Liver (tissue), 9 donors: ENCODE measurements around the gene NISCH. TPM values are rescaled to one million over a fixed set of nuclear protein-coding genes. Genes with fewer than 3 reads are reported as not detected.
A peak's percentile ranks its signal among the peaks of the same experiment; 100 is the strongest.

Experiments
- DNase-seq: peaks from one replicate; pipeline ENCODE4 v3.0.0-alpha.2; 2017; ENCODE audit warnings: low spot score
- H3K27ac ChIP-seq, 2 donors: one replicate each; pipeline ENCODE4 v1.7.0; 2013; ENCODE audit warnings: inconsistent platforms in 2 of 2, low read length in 2 of 2, control low read depth in 1 of 2, low read depth in 1 of 2, mild to moderate bottlenecking in 1 of 2
- H3K27me3 ChIP-seq, 4 donors: one replicate each; pipeline versions ENCODE4 v1.6.1 to v1.7.0; 2013; ENCODE audit warnings: low read length in 3 of 4, inconsistent platforms in 1 of 4, mild to moderate bottlenecking in 1 of 4, moderate library complexity in 1 of 4; ENCODE audit not compliant: control insufficient read depth in 4 of 4, insufficient read depth in 4 of 4
- H3K36me3 ChIP-seq, 4 donors: one replicate each; pipeline versions ENCODE4 v1.6.1 to v1.7.0; 2013; ENCODE audit warnings: low read length in 3 of 4, mild to moderate bottlenecking in 3 of 4, low read depth in 1 of 4, moderate library complexity in 1 of 4; ENCODE audit not compliant: control insufficient read depth in 4 of 4, insufficient read depth in 3 of 4
- H3K4me1 ChIP-seq, 4 donors: one replicate each; pipeline versions ENCODE4 v1.6.1 to v1.7.0; 2013; ENCODE audit warnings: low read length in 3 of 4, mild to moderate bottlenecking in 3 of 4, moderate library complexity in 1 of 4; ENCODE audit not compliant: control insufficient read depth in 4 of 4, insufficient read depth in 4 of 4
- H3K4me3 ChIP-seq, 3 donors: one replicate each; pipeline versions ENCODE4 v1.6.1 to v1.7.0; 2013; ENCODE audit warnings: low read length in 3 of 3, control low read depth in 1 of 3, low read depth in 1 of 3, mild to moderate bottlenecking in 1 of 3
- H3K9ac ChIP-seq, 2 donors: one replicate each; pipeline ENCODE4 v1.7.0; 2013; ENCODE audit warnings: low read length in 2 of 2, mild to moderate bottlenecking in 2 of 2, moderate library complexity in 2 of 2, control low read depth in 1 of 2, low read depth in 1 of 2
- H3K9me3 ChIP-seq, 4 donors: one replicate each; pipeline versions ENCODE4 v1.6.1 to v1.7.0; 2013; ENCODE audit warnings: low read length in 3 of 4; ENCODE audit not compliant: control insufficient read depth in 4 of 4
- ATF3 ChIP-seq: IDR thresholded peaks from 2 replicates; pipeline ENCODE4 v1.6.1; 2016; ENCODE audit warnings: antibody characterized with exemption
- CTCF ChIP-seq: fragments of 150-350 bp; IDR thresholded peaks from 2 replicates; pipeline ENCODE4 v1.5.1; 2017; ENCODE audit warnings: improper control_type of control experiment, low read depth, low read length; ENCODE audit not compliant: missing input control
- EGR1 ChIP-seq, 2 donors: IDR thresholded peaks; 2 replicates each; pipeline ENCODE4 v1.6.1; 2016 to 2018; ENCODE audit warnings: antibody characterized with exemption in 2 of 2, low read depth in 2 of 2
- FOXA2 ChIP-seq: IDR thresholded peaks from 2 replicates; pipeline ENCODE4 v1.6.1; 2016; ENCODE audit warnings: antibody characterized with exemption
- GABPA ChIP-seq, 2 donors: IDR thresholded peaks in 1 of 2; conservative IDR thresholded peaks in 1 of 2; 2 replicates each; pipeline ENCODE4 v1.6.1; 2016; ENCODE audit warnings: antibody characterized with exemption in 2 of 2, mild to moderate bottlenecking in 1 of 2, moderate library complexity in 1 of 2
- HNF4A ChIP-seq, 2 donors: conservative IDR thresholded peaks; 2 replicates each; pipeline ENCODE4 v1.6.1; 2016; ENCODE audit warnings: antibody characterized with exemption in 2 of 2, mild to moderate bottlenecking in 2 of 2
- HNF4G ChIP-seq: IDR thresholded peaks from 2 replicates; pipeline ENCODE4 v1.6.1; 2016; ENCODE audit warnings: antibody characterized with exemption
- JUND ChIP-seq, 2 donors: IDR thresholded peaks; 2 replicates each; pipeline ENCODE4 v1.6.1; 2016; ENCODE audit warnings: antibody characterized with exemption in 2 of 2
- MAX ChIP-seq: IDR thresholded peaks from 2 replicates; pipeline ENCODE4 v1.6.1; 2016; ENCODE audit warnings: antibody characterized with exemption
- NR2F2 ChIP-seq: IDR thresholded peaks from 2 replicates; pipeline ENCODE4 v1.6.1; 2016; ENCODE audit warnings: antibody characterized with exemption
- RAD21 ChIP-seq, 2 donors: IDR thresholded peaks; 2 replicates each; pipeline ENCODE4 v1.6.1; 2016; ENCODE audit warnings: antibody characterized with exemption in 2 of 2, mild to moderate bottlenecking in 2 of 2
- REST ChIP-seq: IDR thresholded peaks from 2 replicates; pipeline ENCODE4 v1.6.1; 2016; ENCODE audit warnings: antibody characterized with exemption, mild to moderate bottlenecking
- RXRA ChIP-seq, 2 donors: IDR thresholded peaks; 2 replicates each; pipeline ENCODE4 v1.6.1; 2017 to 2018; ENCODE audit warnings: antibody characterized with exemption in 2 of 2, mild to moderate bottlenecking in 1 of 2
- SP1 ChIP-seq: IDR thresholded peaks from 2 replicates; pipeline ENCODE4 v1.6.1; 2018; ENCODE audit warnings: antibody characterized with exemption, mild to moderate bottlenecking
- TAF1 ChIP-seq: conservative IDR thresholded peaks from 2 replicates; pipeline ENCODE4 v1.6.1; 2016; ENCODE audit warnings: antibody characterized with exemption, mild to moderate bottlenecking
- YY1 ChIP-seq: IDR thresholded peaks from 2 replicates; pipeline ENCODE4 v1.6.1; 2016; ENCODE audit warnings: antibody characterized with exemption, mild to moderate bottlenecking
- ZBTB33 ChIP-seq: IDR thresholded peaks from 2 replicates; pipeline ENCODE4 v1.6.1; 2016; ENCODE audit warnings: antibody characterized with exemption
- WGBS: extraction: QIAGEN DNeasy Blood & Tissue Kit; methylation state at CpG from one replicate; pipeline ENCODE4 v1.1.7; 2013; 5-methylcytosine and 5-hydroxymethylcytosine counted together
- polyA plus RNA-seq, 2 donors: library from polyadenylated mRNA; stranded (reverse) in 1 of 2; unstranded in 1 of 2; fragments of 200-250 nt in 1 of 2; fragments of >200 nt in 1 of 2; fragmentation: Nextera tagmentation in 1 of 2; extraction: Ambion mirVana in 1 of 2; gene quantifications; one replicate each; pipeline versions ENCODE4 v1.2.1 to v1.2.3, GENCODE V29; 2013 to 2015
- total RNA-seq, 2 donors: library from RNA; depleted of rRNA; stranded (reverse); fragments of >200 nt; gene quantifications; one replicate each; pipeline ENCODE4 v1.2.3, GENCODE V29; 2014
- donor health status: healthy.
- donor health status: healthy.
- donor health status: healthy.
- donor health status: healthy.
- donor health status: healthy.

NISCH gene
- total and polyA plus RNA-seq, 4 donors, result 10.8 to 39.8 (median 17.6) TPM

GRCh38 chr3:52454250-52454937 is 1.0 kb upstream of the NISCH start:
- Histone ChIP-seq H3K9me3 (no peaks in the 10 kb centered on the region), H3K36me3 (peaks cover 0 to 17% (median 8%) of the 10 kb centered on the region in 4 donors), H3K4me1 (peaks cover 0 to 29% (median 16%) of the 10 kb centered on the region in 4 donors), H3K27me3 (no peaks in the 10 kb centered on the region), H3K9ac (peak overlapping the region; percentile 92 to 96), H3K27ac (peak overlapping the region; percentile 86 to 91), H3K4me3 (no peak overlapping the region)
- no peak for TF ChIP-seq HNF4G
- no peak for TF ChIP-seq GABPA (IDR thresholded peaks at IDR 0.05 in 1 of 2, conservative IDR thresholded peaks at IDR 0.05 in 1 of 2)
- TF ChIP-seq RAD21 (IDR thresholded peaks at IDR 0.05), result no peak
- no peak for TF ChIP-seq MAX
- TF ChIP-seq EGR1 (IDR thresholded peaks at IDR 0.05; ENCODE audit: low read depth in 2 of 2), result no peak
- no peak for TF ChIP-seq ZBTB33
- no peak for TF ChIP-seq REST
- TF ChIP-seq FOXA2, result no peak
- TF ChIP-seq YY1, result no peak
- no peak for TF ChIP-seq CTCF
- no peak for TF ChIP-seq HNF4A (conservative IDR thresholded peaks at IDR 0.05)
- TF ChIP-seq RXRA (IDR thresholded peaks at IDR 0.05), result no peak
- TF ChIP-seq ATF3, result no peak
- no peak for TF ChIP-seq SP1
- TF ChIP-seq NR2F2, result no peak
- no peak for TF ChIP-seq TAF1
- TF ChIP-seq JUND (IDR thresholded peaks at IDR 0.05), result no peak
- DNase-seq, result no peak
- WGBS, result 65% methylated on average over 8 of the region's 8 CpGs
